MCF 10A (cell line): Measurements from ENCODE around the gene LAMTOR1. TPM values are rescaled to one million over a fixed set of nuclear protein-coding genes. Genes with fewer than 3 reads are reported as not detected.

Experiments used
- BruUV-seq: library from RNA; stranded (reverse); fragments of 400-500 nt; replicated peaks from 2 replicates; lab custom pipeline; 2021; lab: Mats Ljungman, UMichigan
- CTCF ChIA-PET: fragments of 300-600 bp; sonication (Branson Sonifier 250); formaldehyde crosslinking; extraction: SDS; loops from one replicate; lab custom pipeline; 2021; ENCODE audit warnings: antibody characterized with exemption, inconsistent platforms; lab: Yijun Ruan, JAX
- POLR2A ChIA-PET: fragments of 300-600, 350-650 bp; sonication (Branson Sonifier 250); formaldehyde crosslinking; extraction: SDS; loops from one replicate; lab custom pipeline; 2020; ENCODE audit warnings: antibody characterized with exemption, inconsistent platforms; lab: Yijun Ruan, JAX
- DNase-seq: peaks from one replicate; pipeline ENCODE4 v3.0.0-alpha.2; 2018; ENCODE audit not compliant: unreplicated experiment
- H3K27ac Mint-ChIP-seq: one replicate; pipeline ENCODE4 v1.8.0; 2022; ENCODE audit warnings: mild to moderate bottlenecking, low read depth, mixed read lengths; ENCODE audit not compliant: unreplicated experiment
- H3K27me3 Mint-ChIP-seq: one replicate; pipeline ENCODE4 v1.8.0; 2022; ENCODE audit warnings: mixed read lengths; ENCODE audit not compliant: insufficient read depth, unreplicated experiment
- H3K36me3 Mint-ChIP-seq: one replicate; pipeline ENCODE4 v1.8.0; 2022; ENCODE audit warnings: mild to moderate bottlenecking, moderate library complexity, mixed read lengths; ENCODE audit not compliant: insufficient read depth, unreplicated experiment
- H3K4me1 Mint-ChIP-seq: one replicate; pipeline ENCODE4 v1.8.0; 2022; ENCODE audit warnings: mixed read lengths; ENCODE audit not compliant: insufficient read depth, unreplicated experiment
- H3K4me3 Mint-ChIP-seq: one replicate; pipeline ENCODE4 v1.8.0; 2022; ENCODE audit warnings: mild to moderate bottlenecking, moderate library complexity, mixed read lengths; ENCODE audit not compliant: unreplicated experiment
- H3K9me3 Mint-ChIP-seq: one replicate; pipeline ENCODE4 v1.8.0; 2022; ENCODE audit warnings: mixed read lengths; ENCODE audit not compliant: unreplicated experiment
- CTCF ChIP-seq: fragments of 200-600 bp; IDR thresholded peaks from one replicate; pipeline ENCODE4 v1.8.0; 2022; ENCODE audit warnings: antibody characterized with exemption, mild to moderate bottlenecking; ENCODE audit not compliant: unreplicated experiment
- intact Hi-C: fragments of 100-400 bp; cut with micrococcal nuclease; formaldehyde crosslinking; loops from 2 replicates; pipeline ENCODE4 v1.14.1; 2022
- total RNA-seq: library from RNA; stranded (reverse); gene quantifications from 2 replicates; pipeline ENCODE4 v1.2.3, GENCODE V29; 2022

Gene LAMTOR1
- total RNA-seq, 1 experiment from 2014 or later = 76.9 TPM

DNA sequence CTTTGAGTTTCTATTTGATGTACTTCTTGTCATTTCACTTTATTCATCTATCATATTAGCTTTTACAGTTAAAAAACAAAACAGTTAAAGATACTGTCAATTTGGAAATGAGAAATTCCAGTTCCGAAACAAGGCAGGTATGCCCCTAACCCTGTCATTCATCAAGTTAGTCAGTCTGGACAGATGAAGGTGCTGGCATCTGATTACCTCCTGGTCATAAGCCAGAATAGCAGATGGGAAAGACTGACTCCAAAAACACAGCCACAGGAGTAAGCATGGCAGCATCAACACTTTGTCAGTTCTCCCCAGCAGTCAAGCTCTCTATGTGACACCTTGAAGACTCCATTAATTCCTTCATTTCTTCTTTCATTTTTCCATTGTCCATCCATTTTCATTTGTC lies 18.1 kb downstream of the LAMTOR1 start:
- no peak for DNase-seq
- BruUV-seq = no TSS peak
- Mint-ChIP-seq H3K27ac (no peak overlapping the region), H3K9me3 (no peaks in the 10 kb centered on the region), H3K4me1 (peaks cover 27% of the 10 kb centered on the region), H3K36me3 (peaks cover 13% of the 10 kb centered on the region), H3K27me3 (no peaks in the 10 kb centered on the region), H3K4me3 (no peak overlapping the region)
- intact Hi-C loops = no loop called here
- POLR2A ChIA-PET = interaction anchor here (0.7 to 5.2 kb wide), 11 partner anchors 10 to 138 kb away, joined by 3 to 42 read pairs (median 6); no protein-coding TSS in a partner anchor
- TF ChIP-seq CTCF = no peak
- CTCF ChIA-PET = interaction anchor here (0.5 to 5.6 kb wide), 11 partner anchors 9 to 1126 kb away, joined by 3 to 45 read pairs (median 7); no protein-coding TSS in a partner anchor

GRCh38 chr11:72084076-72084475 lies 19.0 kb downstream of the LAMTOR1 start:
- H3K27ac Mint-ChIP-seq = peak overlapping the region; percentile 11
- BruUV-seq = no TSS peak

GRCh38 chr11:72083414-72083813 lies 19.7 kb downstream of the LAMTOR1 start:
- Mint-ChIP-seq H3K4me3 (no peak overlapping the region), H3K27me3 (no peaks in the 10 kb centered on the region), H3K27ac (no peak overlapping the region), H3K36me3 (peaks cover 6% of the 10 kb centered on the region), H3K4me1 (peaks cover 32% of the 10 kb centered on the region), H3K9me3 (no peaks in the 10 kb centered on the region)
- DNase-seq = no peak
- intact Hi-C loops = no loop called here
- BruUV-seq = no TSS peak
- POLR2A ChIA-PET = interaction anchor here (0.7 to 5.2 kb wide), 13 partner anchors 9 to 139 kb away, joined by 3 to 42 read pairs (median 5); no protein-coding TSS in a partner anchor
- CTCF ChIA-PET = interaction anchor here (1.6 to 5.6 kb wide), 5 partner anchors 44 to 106 kb away, joined by 4 to 45 read pairs (median 17); no protein-coding TSS in a partner anchor
- TF ChIP-seq CTCF = no peak

More at GRCh38 chr11:72084076-72084475, 19.0 kb downstream of the LAMTOR1 start:
- CTCF ChIA-PET = interaction anchor here (1.6 to 5.6 kb wide), 5 partner anchors 10 to 106 kb away, joined by 8 to 45 read pairs (median 17); no protein-coding TSS in a partner anchor
- Mint-ChIP-seq H3K4me3 (no peak overlapping the region), H3K36me3 (peaks cover 9% of the 10 kb centered on the region), H3K27me3 (no peaks in the 10 kb centered on the region), H3K4me1 (peaks cover 27% of the 10 kb centered on the region), H3K9me3 (no peaks in the 10 kb centered on the region)
- POLR2A ChIA-PET = interaction anchor here (0.7 to 5.2 kb wide), 17 partner anchors 8 to 139 kb away, joined by 3 to 42 read pairs (median 4); no protein-coding TSS in a partner anchor
- no peak for TF ChIP-seq CTCF
- intact Hi-C loops = no loop called here
- no peak for DNase-seq

DNA sequence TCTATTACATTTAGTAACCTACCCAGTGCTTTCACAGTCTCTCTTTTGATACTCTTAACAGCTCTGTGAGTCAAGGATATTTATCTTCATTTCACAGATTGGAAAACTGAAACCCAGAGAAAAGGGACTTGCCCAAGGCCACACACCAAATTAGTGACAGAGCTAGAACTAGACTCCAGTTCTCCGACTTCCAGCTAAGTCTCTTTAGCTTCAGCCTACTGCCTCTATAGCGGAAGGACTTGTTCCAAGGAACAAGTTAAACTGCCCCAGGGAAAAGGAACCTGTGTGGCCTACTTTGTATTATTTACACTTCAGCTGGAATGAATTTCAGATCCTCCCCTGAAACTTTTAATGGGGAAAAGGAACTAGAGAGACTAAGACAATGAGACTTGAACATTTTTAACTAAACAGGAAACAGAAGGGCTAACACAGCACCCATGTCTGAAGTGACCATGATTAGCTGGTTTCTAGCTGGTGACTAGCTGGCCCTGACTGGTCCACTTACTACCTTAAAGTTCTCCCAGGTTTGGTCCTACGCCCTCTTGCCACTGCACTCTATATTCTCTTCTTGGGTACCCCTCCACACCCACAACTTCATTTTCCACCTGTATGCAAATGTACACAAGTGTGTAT lies 21.2 kb downstream of the LAMTOR1 start:
- no TSS peak for BruUV-seq
- peaks cover 42% of the 10 kb centered on the region for H3K4me1 Mint-ChIP-seq
- intact Hi-C loops = loop anchor here (2.0 kb wide), 1 partner anchor 31 kb away; the partner anchor contains the start of gene ANAPC15

More for the DNA sequence above, 21.2 kb downstream of the LAMTOR1 start:
- no peak for DNase-seq
- ChIA-PET POLR2A (interaction anchor here (0.7 to 2.0 kb wide), 11 partner anchors 10 to 56 kb away, joined by 3 to 13 read pairs (median 4); partner anchors contain the start of genes ANAPC15 and LAMTOR1), CTCF (interaction anchor here (0.8 to 2.3 kb wide), 8 partner anchors 9 to 101 kb away, joined by 3 to 24 read pairs (median 4); no protein-coding TSS in a partner anchor)
- Mint-ChIP-seq H3K27me3 (no peaks in the 10 kb centered on the region), H3K9me3 (no peaks in the 10 kb centered on the region), H3K36me3 (peaks cover 6% of the 10 kb centered on the region), H3K27ac (peak overlapping the region; percentile 60), H3K4me3 (peak overlapping the region; percentile 99)
- TF ChIP-seq CTCF = no peak
